ENCODE measurements around the gene TBC1D7.
"Not testable (repeated sequence)": the region's sequence is repeated elsewhere in the genome, so short reads cannot be mapped to it uniquely, and the experiment has no call there.

TBC1D7 gene

GRCh38 chr6:13332349-13332706 lies 4.0 kb upstream of the TBC1D7 start:
- Histone ChIP-seq H3K9ac (ENCODE audit: low read depth, low read length) (no peak overlapping the region), H3K4me1 (ENCODE audit: insufficient read depth, low read length) (peaks cover 4% of the 10 kb centered on the region; the same call in 1 of the 2 replicates), H3K36me3 (ENCODE audit: insufficient read depth, low read depth, low read length) (no peaks in the 10 kb centered on the region), H3K9me3 (ENCODE audit: insufficient read depth, low read depth, low read length) (no peaks in the 10 kb centered on the region), H3K27me3 (ENCODE audit: insufficient read depth, low read length) (no peaks in the 10 kb centered on the region), H3K4me3 (ENCODE audit: low read length) (no peak overlapping the region), H3K27ac (ENCODE audit: low read length) (no peak overlapping the region)

GRCh38 chr6:13331516-13332348 lies 3.4 kb upstream of the TBC1D7 start:
- H3K9ac ChIP-seq (ENCODE audit: low read depth, low read length): no peak overlapping the region
- peaks cover 10% of the 10 kb centered on the region; the same call in 1 of the 2 replicates for H3K4me1 ChIP-seq (ENCODE audit: insufficient read depth, low read length)
- H3K27ac ChIP-seq (ENCODE audit: low read length): no peak overlapping the region
- H3K27me3 ChIP-seq (ENCODE audit: insufficient read depth, low read length): no peaks in the 10 kb centered on the region
- H3K9me3 ChIP-seq (ENCODE audit: insufficient read depth, low read depth, low read length): no peaks in the 10 kb centered on the region
- no peak overlapping the region for H3K4me3 ChIP-seq (ENCODE audit: low read length)
- no peaks in the 10 kb centered on the region for H3K36me3 ChIP-seq (ENCODE audit: insufficient read depth, low read depth, low read length)

GRCh38 chr6:13328875-13329183 lies 492 bp upstream of the TBC1D7 start:
- Histone ChIP-seq H3K9me3 (ENCODE audit: insufficient read depth, low read depth, low read length) (no peaks in the 10 kb centered on the region), H3K4me3 (ENCODE audit: low read length) (peak overlapping the region; percentile 100), H3K27me3 (ENCODE audit: insufficient read depth, low read length) (no peaks in the 10 kb centered on the region), H3K9ac (ENCODE audit: low read depth, low read length) (peak overlapping the region; percentile 99), H3K27ac (ENCODE audit: low read length) (peak overlapping the region; percentile 81), H3K4me1 (ENCODE audit: insufficient read depth, low read length) (peaks cover 11% of the 10 kb centered on the region; the same call in 1 of the 2 replicates), H3K36me3 (ENCODE audit: insufficient read depth, low read depth, low read length) (peaks cover 28% of the 10 kb centered on the region)

- Histone ChIP-seq H3K4me1 (ENCODE audit: insufficient read depth, low read length) (peaks cover 11% of the 10 kb centered on the region; the same call in 1 of the 2 replicates), H3K4me3 (ENCODE audit: low read length) (peak overlapping the region; percentile 100), H3K9ac (ENCODE audit: low read depth, low read length) (peak overlapping the region; percentile 99), H3K27ac (ENCODE audit: low read length) (peak overlapping the region; percentile 85), H3K36me3 (ENCODE audit: insufficient read depth, low read depth, low read length) (peaks cover 37% of the 10 kb centered on the region), H3K9me3 (ENCODE audit: insufficient read depth, low read depth, low read length) (no peaks in the 10 kb centered on the region), H3K27me3 (ENCODE audit: insufficient read depth, low read length) (no peaks in the 10 kb centered on the region)
These were observed 654 bp downstream of the TBC1D7 start for GRCh38 chr6:13327691-13328075.

- not testable (repeated sequence) for H3K4me3 ChIP-seq (ENCODE audit: low read length); H3K9me3 ChIP-seq (ENCODE audit: insufficient read depth, low read depth, low read length); H3K27me3 ChIP-seq (ENCODE audit: insufficient read depth, low read length); H3K27ac ChIP-seq (ENCODE audit: low read length); H3K9ac ChIP-seq (ENCODE audit: low read depth, low read length)
- H3K4me1 ChIP-seq (ENCODE audit: insufficient read depth, low read length): peaks cover 11% of the 10 kb centered on the region; the same call in 1 of the 2 replicates
- H3K36me3 ChIP-seq (ENCODE audit: insufficient read depth, low read depth, low read length): peaks cover 53% of the 10 kb centered on the region
These were observed 2.2 kb downstream of the TBC1D7 start for GRCh38 chr6:13326031-13326586.

- no peaks in the 10 kb centered on the region for H3K4me1 ChIP-seq (ENCODE audit: insufficient read depth, low read length)
- no peaks in the 10 kb centered on the region for H3K27me3 ChIP-seq (ENCODE audit: insufficient read depth, low read length)
- H3K36me3 ChIP-seq (ENCODE audit: insufficient read depth, low read depth, low read length): peaks cover 97% of the 10 kb centered on the region
- no peak overlapping the region for H3K4me3 ChIP-seq (ENCODE audit: low read length)
- no peaks in the 10 kb centered on the region for H3K9me3 ChIP-seq (ENCODE audit: insufficient read depth, low read depth, low read length)
- no peak overlapping the region for H3K9ac ChIP-seq (ENCODE audit: low read depth, low read length)
- no peak overlapping the region for H3K27ac ChIP-seq (ENCODE audit: low read length)
These were observed 8.3 kb downstream of the TBC1D7 start for GRCh38 chr6:13319891-13320564.

GRCh38 chr6:13318821-13319220 lies 9.5 kb downstream of the TBC1D7 start:
- no peak overlapping the region for H3K27ac ChIP-seq (ENCODE audit: low read length)
- H3K4me3 ChIP-seq (ENCODE audit: low read length): no peak overlapping the region
- no peaks in the 10 kb centered on the region for H3K9me3 ChIP-seq (ENCODE audit: insufficient read depth, low read depth, low read length)
- H3K27me3 ChIP-seq (ENCODE audit: insufficient read depth, low read length): no peaks in the 10 kb centered on the region
- H3K4me1 ChIP-seq (ENCODE audit: insufficient read depth, low read length): no peaks in the 10 kb centered on the region
- peaks cover 97% of the 10 kb centered on the region for H3K36me3 ChIP-seq (ENCODE audit: insufficient read depth, low read depth, low read length)
- no peak overlapping the region for H3K9ac ChIP-seq (ENCODE audit: low read depth, low read length)

GRCh38 chr6:13315896-13316295 lies 12.4 kb downstream of the TBC1D7 start:
- H3K4me1 ChIP-seq (ENCODE audit: insufficient read depth, low read length): no peaks in the 10 kb centered on the region
- H3K9ac ChIP-seq (ENCODE audit: low read depth, low read length): no peak overlapping the region
- H3K27me3 ChIP-seq (ENCODE audit: insufficient read depth, low read length): no peaks in the 10 kb centered on the region
- H3K36me3 ChIP-seq (ENCODE audit: insufficient read depth, low read depth, low read length): peaks cover 94% of the 10 kb centered on the region
- no peak overlapping the region for H3K4me3 ChIP-seq (ENCODE audit: low read length)
- no peaks in the 10 kb centered on the region for H3K9me3 ChIP-seq (ENCODE audit: insufficient read depth, low read depth, low read length)
- H3K27ac ChIP-seq (ENCODE audit: low read length): no peak overlapping the region

- Histone ChIP-seq H3K36me3 (ENCODE audit: insufficient read depth, low read depth, low read length) (peaks cover 91% of the 10 kb centered on the region), H3K27ac (ENCODE audit: low read length) (no peak overlapping the region), H3K27me3 (ENCODE audit: insufficient read depth, low read length) (no peaks in the 10 kb centered on the region), H3K4me3 (ENCODE audit: low read length) (no peak overlapping the region), H3K4me1 (ENCODE audit: insufficient read depth, low read length) (no peaks in the 10 kb centered on the region), H3K9ac (ENCODE audit: low read depth, low read length) (no peak overlapping the region), H3K9me3 (ENCODE audit: insufficient read depth, low read depth, low read length) (no peaks in the 10 kb centered on the region)
These were observed 13.5 kb downstream of the TBC1D7 start for GRCh38 chr6:13314806-13315205.

- Histone ChIP-seq H3K9me3 (ENCODE audit: insufficient read depth, low read depth, low read length) (no peaks in the 10 kb centered on the region), H3K36me3 (ENCODE audit: insufficient read depth, low read depth, low read length) (peaks cover 91% of the 10 kb centered on the region), H3K27me3 (ENCODE audit: insufficient read depth, low read length) (no peaks in the 10 kb centered on the region), H3K4me3 (ENCODE audit: low read length) (no peak overlapping the region), H3K9ac (ENCODE audit: low read depth, low read length) (no peak overlapping the region), H3K27ac (ENCODE audit: low read length) (no peak overlapping the region), H3K4me1 (ENCODE audit: insufficient read depth, low read length) (no peaks in the 10 kb centered on the region)
These were observed 17.2 kb downstream of the TBC1D7 start for GRCh38 chr6:13311155-13311554.

- no peak overlapping the region for H3K27ac ChIP-seq (ENCODE audit: low read length)
- no peak overlapping the region for H3K4me3 ChIP-seq (ENCODE audit: low read length)
- no peaks in the 10 kb centered on the region for H3K4me1 ChIP-seq (ENCODE audit: insufficient read depth, low read length)
- no peaks in the 10 kb centered on the region for H3K9me3 ChIP-seq (ENCODE audit: insufficient read depth, low read depth, low read length)
- no peak overlapping the region for H3K9ac ChIP-seq (ENCODE audit: low read depth, low read length)
- H3K27me3 ChIP-seq (ENCODE audit: insufficient read depth, low read length): no peaks in the 10 kb centered on the region
- peaks cover 90% of the 10 kb centered on the region for H3K36me3 ChIP-seq (ENCODE audit: insufficient read depth, low read depth, low read length)
These were observed 20.0 kb downstream of the TBC1D7 start for GRCh38 chr6:13308332-13308731.

GRCh38 chr6:13307508-13307995 lies 20.8 kb downstream of the TBC1D7 start:
- Histone ChIP-seq H3K27ac (ENCODE audit: low read length) (no peak overlapping the region), H3K4me3 (ENCODE audit: low read length) (no peak overlapping the region), H3K36me3 (ENCODE audit: insufficient read depth, low read depth, low read length) (peaks cover 91% of the 10 kb centered on the region), H3K9me3 (ENCODE audit: insufficient read depth, low read depth, low read length) (no peaks in the 10 kb centered on the region), H3K27me3 (ENCODE audit: insufficient read depth, low read length) (no peaks in the 10 kb centered on the region), H3K9ac (ENCODE audit: low read depth, low read length) (no peak overlapping the region), H3K4me1 (ENCODE audit: insufficient read depth, low read length) (no peaks in the 10 kb centered on the region)

Data from iPS-20b (cell line).